Ishikawa (cell line): Measurements from ENCODE around the gene SDR42E2.

Experiments used
- CEBPB ChIP-seq: IDR thresholded peaks from 2 replicates; pipeline ENCODE4 v1.6.1; 2012
- EGR1 ChIP-seq: IDR thresholded peaks from 2 replicates; pipeline ENCODE4 v1.6.1; 2012
- EP300 ChIP-seq: IDR thresholded peaks from 2 replicates; pipeline ENCODE4 v1.6.1; 2012; ENCODE audit warnings: borderline replicate concordance
- NFIC ChIP-seq: IDR thresholded peaks from 2 replicates; pipeline ENCODE4 v1.6.1; 2012
- RAD21 ChIP-seq: IDR thresholded peaks from 2 replicates; pipeline ENCODE4 v1.6.1; 2012; ENCODE audit warnings: low read depth
- TAF1 ChIP-seq: IDR thresholded peaks from 2 replicates; pipeline ENCODE4 v1.6.1; 2012; ENCODE audit warnings: low read depth, mild to moderate bottlenecking
- TCF12 ChIP-seq: IDR thresholded peaks from 2 replicates; pipeline ENCODE4 v1.6.1; 2012; ENCODE audit warnings: low read depth
- TEAD4 ChIP-seq: IDR thresholded peaks from 2 replicates; pipeline ENCODE4 v1.6.1; 2012
- ZBTB7A ChIP-seq: IDR thresholded peaks from 2 replicates; pipeline ENCODE4 v1.6.1; 2012; ENCODE audit warnings: low read depth
- TF ChIP-seq, protein P1 (sequence below): IDR thresholded peaks from 2 replicates; pipeline ENCODE4 v1.6.1; 2012
- TF ChIP-seq, protein P2 (sequence below): IDR thresholded peaks from 2 replicates; pipeline ENCODE4 v1.6.1; 2012; ENCODE audit warnings: low read depth, mild to moderate bottlenecking

DNA sequence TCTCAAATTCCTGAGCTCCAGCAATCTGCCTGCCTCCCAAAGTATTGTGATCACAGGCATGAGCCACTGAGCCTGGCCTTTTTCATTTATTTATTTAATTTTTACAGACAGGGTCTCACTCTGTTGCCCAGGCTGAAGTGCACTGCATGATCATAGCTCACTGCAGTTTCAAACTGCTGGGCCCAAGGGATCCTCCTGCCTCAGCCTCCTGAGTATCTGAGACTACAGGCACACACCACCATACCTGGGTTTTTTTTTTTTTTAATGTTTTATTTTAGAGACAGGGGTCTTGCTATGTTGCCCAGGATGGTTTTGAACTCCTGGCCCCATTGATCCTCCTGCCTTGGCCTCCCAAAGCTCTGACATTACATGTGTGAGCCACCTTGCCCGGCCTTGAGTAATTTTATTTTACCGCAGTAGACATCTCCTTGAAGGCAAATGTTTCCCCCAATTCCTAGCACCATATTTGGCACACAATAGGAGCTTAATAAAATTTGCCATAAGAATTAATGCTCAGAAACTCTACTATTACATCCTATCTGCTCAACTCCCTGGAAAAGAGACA, 41.9 kb downstream of the SDR42E2 start:
- TF ChIP-seq TAF1, result no peak
- no peak for TF ChIP-seq ZBTB7A
- TF ChIP-seq TEAD4, result no peak
- TF ChIP-seq, protein P1, sequence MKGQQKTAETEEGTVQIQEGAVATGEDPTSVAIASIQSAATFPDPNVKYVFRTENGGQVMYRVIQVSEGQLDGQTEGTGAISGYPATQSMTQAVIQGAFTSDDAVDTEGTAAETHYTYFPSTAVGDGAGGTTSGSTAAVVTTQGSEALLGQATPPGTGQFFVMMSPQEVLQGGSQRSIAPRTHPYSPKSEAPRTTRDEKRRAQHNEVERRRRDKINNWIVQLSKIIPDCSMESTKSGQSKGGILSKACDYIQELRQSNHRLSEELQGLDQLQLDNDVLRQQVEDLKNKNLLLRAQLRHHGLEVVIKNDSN, result no peak
- TF ChIP-seq, protein P2, sequence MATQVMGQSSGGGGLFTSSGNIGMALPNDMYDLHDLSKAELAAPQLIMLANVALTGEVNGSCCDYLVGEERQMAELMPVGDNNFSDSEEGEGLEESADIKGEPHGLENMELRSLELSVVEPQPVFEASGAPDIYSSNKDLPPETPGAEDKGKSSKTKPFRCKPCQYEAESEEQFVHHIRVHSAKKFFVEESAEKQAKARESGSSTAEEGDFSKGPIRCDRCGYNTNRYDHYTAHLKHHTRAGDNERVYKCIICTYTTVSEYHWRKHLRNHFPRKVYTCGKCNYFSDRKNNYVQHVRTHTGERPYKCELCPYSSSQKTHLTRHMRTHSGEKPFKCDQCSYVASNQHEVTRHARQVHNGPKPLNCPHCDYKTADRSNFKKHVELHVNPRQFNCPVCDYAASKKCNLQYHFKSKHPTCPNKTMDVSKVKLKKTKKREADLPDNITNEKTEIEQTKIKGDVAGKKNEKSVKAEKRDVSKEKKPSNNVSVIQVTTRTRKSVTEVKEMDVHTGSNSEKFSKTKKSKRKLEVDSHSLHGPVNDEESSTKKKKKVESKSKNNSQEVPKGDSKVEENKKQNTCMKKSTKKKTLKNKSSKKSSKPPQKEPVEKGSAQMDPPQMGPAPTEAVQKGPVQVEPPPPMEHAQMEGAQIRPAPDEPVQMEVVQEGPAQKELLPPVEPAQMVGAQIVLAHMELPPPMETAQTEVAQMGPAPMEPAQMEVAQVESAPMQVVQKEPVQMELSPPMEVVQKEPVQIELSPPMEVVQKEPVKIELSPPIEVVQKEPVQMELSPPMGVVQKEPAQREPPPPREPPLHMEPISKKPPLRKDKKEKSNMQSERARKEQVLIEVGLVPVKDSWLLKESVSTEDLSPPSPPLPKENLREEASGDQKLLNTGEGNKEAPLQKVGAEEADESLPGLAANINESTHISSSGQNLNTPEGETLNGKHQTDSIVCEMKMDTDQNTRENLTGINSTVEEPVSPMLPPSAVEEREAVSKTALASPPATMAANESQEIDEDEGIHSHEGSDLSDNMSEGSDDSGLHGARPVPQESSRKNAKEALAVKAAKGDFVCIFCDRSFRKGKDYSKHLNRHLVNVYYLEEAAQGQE, result no peak
- no peak for TF ChIP-seq EGR1
- no peak for TF ChIP-seq RAD21
- TF ChIP-seq CEBPB, result no peak
- TF ChIP-seq EP300, result no peak
- TF ChIP-seq NFIC, result no peak
- no peak for TF ChIP-seq TCF12
